Erythroblast (primary cell): ENCODE results near the gene TFDP2.

Experiments
- GATA1 ChIP-seq: IDR thresholded peaks from 2 replicates; pipeline ENCODE4 v1.6.1; 2011; ENCODE audit warnings: low read depth, mild to moderate bottlenecking, control low read depth, low read length, moderate library complexity
- POLR2A ChIP-seq: IDR thresholded peaks from 2 replicates; pipeline ENCODE4 v1.6.1; 2011; ENCODE audit warnings: mild to moderate bottlenecking, low read length

DNA sequence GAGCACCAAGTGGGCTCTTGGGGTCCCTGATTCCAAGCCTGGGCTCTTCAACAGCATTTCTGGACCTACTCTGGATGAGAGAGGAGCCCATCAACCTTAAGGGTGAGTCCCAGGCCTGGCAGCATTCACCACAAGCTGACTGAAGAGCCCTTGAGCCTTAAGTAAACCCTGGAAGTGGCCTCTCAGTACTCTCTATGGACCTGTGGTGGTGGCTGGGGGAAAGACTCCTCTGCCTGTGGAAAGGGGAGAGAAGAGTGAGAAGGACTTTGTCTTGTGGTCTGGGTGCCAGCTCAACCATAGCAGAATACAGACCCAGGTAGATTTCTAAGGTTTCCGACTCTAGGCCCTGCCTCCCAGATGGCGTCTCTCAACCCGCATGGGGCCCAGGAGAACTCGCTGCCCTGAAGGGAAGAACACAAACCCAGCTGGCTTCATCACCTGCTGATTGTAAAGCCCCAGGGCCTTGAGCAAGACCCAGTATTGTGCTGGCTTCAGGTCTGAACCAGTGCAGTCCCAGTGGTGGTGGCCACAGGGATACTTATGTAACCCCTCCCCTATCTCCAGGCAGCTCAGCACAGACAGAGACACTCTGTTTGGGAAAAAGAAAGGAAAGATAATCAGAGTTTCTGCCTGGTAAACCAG, 71.4 kb downstream of the TFDP2 start:
- TF ChIP-seq POLR2A (no peak), GATA1 (no peak)
